ENCODE data around the gene TPPP2.

The TPPP2 gene

GRCh38 chr14:21017528-21018245 is 12.3 kb upstream of the TPPP2 start:
- no peak for DNase-seq

DNA sequence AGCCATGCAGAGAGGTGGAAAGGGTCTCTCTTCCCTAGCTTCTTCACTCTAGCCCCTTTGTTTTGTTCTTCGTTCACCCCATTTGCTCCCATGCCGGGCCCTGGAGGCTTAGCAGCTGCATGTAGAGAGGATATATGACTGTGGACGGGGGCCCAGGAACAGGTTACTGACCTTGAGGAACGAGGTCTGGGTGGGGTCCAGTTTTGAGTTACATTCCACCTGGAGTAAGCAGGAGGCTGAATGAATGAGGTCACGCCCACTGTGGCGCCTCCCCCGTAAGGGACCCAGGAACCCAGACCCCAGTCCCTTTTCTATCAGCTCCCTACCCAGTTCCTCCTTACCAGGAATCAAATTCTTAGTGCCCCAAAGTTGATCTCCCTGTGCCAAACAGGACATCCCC is 11.7 kb upstream of the TPPP2 start:
- no peak for DNase-seq

DNA sequence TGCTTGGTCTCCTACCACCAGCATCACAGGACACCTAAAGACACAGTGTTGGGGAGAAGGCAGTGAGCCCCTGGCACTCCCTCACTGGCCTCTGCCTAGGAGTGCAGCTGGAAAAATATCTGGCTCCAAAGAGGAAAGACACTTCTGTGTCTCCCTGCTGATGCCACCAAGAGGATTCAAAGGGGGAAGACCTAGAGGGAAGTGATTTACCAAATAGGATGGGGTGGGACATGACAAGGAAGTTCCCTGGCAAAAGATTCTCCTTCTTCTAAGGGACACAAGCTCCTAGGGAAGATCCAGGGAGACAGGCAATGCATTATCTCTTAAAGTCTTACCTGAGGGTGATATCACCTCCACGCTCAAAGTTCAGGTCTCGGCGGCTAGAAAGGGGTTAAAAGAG is 11.2 kb upstream of the TPPP2 start:
- no peak for DNase-seq

DNA sequence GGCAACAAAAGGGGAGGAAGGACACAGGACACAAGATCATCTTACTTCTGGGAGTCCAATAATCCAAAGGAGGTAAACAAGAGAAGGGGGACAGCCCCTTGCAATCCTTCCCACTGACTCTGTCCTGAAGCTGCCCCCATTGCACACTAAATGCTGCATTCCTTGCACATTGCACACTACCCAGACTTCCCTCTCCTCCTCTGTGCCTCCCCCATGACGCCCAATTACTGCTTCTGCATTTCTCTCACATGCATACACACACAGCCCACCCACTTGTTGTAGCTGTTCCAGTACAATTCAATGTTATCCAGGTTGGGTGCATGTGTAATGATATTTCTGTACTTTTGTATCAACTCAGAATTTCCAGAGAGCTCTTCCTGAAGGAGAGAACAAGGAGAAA is 10.7 kb upstream of the TPPP2 start:
- no peak for DNase-seq

DNA sequence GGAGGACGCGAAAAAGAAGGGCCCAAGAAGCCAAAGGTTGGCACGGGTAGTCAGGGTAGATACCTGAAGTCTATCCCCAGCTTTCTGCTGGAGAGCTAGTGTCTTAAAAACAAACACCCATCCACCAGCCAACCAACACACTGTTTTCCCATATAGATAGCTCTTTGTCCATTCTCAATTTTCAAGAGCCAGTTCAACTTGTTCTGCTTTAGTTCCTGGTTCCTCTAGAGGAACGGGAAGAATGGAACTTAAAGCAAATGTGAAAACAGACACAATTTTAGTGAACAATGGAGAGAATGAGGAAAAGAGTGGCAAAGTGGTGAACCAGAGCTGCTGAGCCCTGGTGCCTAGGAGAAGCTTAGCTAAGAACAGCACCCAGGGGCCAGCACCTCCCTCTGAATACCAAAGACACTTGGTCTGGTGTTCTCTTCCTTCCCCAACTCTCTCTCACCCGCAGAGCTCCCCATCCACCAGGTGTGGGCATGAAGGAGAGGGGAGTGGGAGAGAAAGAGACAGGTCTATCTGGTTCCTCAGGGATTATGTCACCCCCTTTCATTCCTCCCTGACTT is 9.0 kb upstream of the TPPP2 start:
- no peak for DNase-seq

- no peak for DNase-seq
Observed at GRCh38 chr14:21022686-21023085, 7.3 kb upstream of the TPPP2 start.

- DNase-seq, result no peak
Observed at GRCh38 chr14:21023174-21023573, 6.8 kb upstream of the TPPP2 start.

GRCh38 chr14:21023817-21024584 is 6.0 kb upstream of the TPPP2 start:
- DNase-seq, result no peak

DNA sequence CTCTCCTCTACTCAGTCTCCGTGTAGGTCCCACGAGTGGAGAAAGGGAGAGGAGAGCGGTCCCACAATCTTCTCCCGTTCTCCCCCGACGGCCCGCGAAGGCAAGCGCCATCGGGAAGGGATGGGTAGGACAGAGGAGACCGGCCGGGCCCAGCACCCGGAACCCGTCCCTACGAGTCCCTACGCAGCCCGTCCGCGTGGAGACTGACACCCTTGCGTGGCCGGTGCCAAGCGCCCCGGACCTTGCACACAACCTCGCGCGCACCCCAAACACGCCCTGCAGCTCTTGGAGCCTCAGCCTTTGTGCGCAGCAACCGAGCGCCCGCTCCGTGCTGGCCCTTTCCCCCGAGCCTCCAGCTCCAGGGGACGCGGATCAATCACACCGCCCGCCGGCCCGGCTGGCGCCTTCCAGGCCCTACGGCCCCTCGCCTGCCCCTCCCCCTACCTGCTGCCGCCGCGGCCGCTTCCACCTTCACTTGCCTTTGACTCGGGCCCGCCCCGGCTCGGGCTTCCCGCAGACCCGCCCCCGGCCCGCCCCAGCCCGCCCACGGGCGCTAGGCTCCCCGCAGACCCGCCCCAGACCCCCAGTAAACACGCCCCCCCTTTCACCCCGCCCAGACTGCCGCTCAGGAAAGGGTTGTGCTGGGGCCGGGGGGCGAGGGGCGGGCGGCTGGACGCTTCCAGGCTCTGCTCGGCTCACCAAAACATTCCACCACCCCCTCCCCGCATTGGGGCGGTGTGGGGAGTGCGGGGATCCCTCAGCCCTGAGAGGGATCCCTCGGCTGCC is 5.2 kb upstream of the TPPP2 start, which contains the start of gene NDRG2:
NDRG2 (minus strand) TSS at position 477 of the 786 bp plus-strand sequence. CDS start 1,746 bp downstream, outside the sequence.
- peak; percentile 49 to 70 for DNase-seq

GRCh38 chr14:21025371-21026273 is 4.4 kb upstream of the TPPP2 start:
- DNase-seq, result peak in 1 of 2 experiments; percentile 36

DNA sequence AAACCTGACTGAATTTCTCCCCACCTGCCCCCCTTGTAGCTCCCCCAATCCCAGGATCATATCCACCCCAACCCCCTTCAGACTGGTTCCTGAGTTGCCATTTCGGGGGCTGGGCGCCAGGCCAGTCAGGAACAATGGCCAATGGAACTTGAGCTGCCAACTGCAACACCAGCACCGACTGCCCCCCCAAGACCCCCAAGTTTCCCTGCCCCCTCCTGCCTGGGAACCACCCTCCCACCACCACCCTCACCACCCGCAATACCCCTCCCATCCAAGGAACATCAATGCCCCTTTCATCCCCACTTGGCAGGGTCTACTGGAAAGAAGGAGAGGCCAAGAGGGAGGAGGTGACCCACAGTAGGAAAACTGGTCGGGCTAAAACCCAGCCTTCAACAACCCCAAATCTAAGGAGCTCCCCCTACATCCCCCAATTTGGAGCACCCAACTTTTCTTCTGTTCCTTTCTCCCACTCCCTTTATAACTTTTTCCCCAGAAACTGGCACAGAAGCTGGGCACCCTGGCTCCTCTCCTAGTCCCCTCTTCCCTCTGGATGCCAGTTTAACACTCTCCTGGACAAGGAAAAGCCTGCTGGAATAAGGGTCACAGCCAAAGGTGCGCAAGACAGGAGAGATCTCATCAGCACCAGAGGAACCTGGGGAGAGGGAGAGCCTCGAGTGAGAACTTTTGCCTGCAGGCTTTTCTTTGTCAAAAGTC is 3.6 kb upstream of the TPPP2 start:
- DNase-seq, result no peak

DNA sequence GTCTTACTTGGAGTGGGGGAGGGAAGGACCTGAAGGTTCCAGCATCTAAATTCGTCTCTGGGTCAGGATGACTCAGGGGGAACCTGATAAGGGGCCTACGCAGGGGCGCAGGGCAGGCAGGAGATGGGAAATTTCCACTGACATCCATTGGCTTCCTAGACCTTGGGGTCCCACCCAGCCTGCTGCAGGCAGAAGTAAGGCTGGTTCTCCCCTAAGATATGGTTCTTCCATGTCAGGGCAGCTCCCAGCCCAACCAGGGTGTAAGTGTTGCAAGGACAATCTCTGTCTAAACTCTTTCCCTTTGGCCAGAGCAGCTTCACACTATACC is 3.1 kb upstream of the TPPP2 start:
- no peak for DNase-seq

GRCh38 chr14:21030531-21030930 is 514 bp downstream of the TPPP2 start:
- no peak for DNase-seq

GRCh38 chr14:21032326-21033132 is 2.5 kb downstream of the TPPP2 start:
- DNase-seq, result no peak

- no peak for DNase-seq
Observed at GRCh38 chr14:21033133-21033698, 3.2 kb downstream of the TPPP2 start.

DNA sequence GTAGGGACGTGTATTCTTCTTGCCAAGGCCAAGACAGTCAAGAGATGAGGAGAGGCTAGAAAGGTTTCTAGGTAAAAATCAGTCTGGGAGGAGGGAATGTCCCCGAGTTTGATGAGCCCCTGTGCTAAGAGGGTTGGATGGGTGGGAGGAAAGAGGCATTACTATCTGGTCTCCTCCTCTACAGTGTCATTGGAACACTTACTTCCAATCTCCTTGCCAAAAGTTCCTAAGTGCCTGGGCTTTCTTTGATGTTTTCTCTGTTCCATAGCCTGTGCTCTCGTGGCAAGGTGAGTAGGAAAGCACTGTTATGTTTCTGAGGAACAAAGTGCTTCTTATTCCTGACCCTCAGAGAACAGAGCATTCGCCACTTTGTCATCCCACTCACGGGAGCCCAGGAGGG is 4.7 kb downstream of the TPPP2 start, which contains the start of gene RNASE13:
RNASE13 (minus strand) TSS at position 101 of the 400 bp plus-strand sequence. CDS start 519 bp downstream, outside the sequence.
- DNase-seq, result no peak

GRCh38 chr14:21036751-21037150 is 6.7 kb downstream of the TPPP2 start:
- DNase-seq, result no peak

DNA sequence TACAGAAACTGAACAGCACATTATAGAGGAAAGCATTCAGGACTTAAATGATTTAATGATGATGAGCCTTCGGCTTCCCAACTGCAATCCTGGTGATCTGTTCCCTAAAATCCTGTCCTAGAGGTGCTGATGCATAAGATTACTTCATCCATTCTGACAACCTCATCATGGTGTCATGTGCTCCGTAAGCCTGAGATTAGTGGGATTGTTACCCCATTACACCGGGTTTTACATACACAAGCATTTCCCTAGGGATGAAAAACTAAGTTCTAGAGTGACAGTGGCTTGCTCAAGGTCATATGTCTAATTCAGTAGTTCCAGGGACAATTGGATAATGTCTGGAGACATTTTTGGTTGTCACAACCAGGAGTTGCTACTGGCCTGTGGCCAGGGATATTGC is 7.1 kb downstream of the TPPP2 start:
- DNase-seq, result no peak

- peak; percentile 87 to 95 for DNase-seq
Observed at GRCh38 chr14:21038441-21039422, 8.7 kb downstream of the TPPP2 start.

Measured in NCI-H524 (cell line).